SHP77 (cell line): ENCODE measurements around the gene KRTAP10-9.
"Not testable (repeated sequence)": the region's sequence is repeated elsewhere in the genome, so short reads cannot be mapped to it uniquely, and the experiment has no call there.

Experiments used
- DNase-seq, 2 experiments: peaks; one replicate each; lab custom pipeline; 2025; lab: John Stamatoyannopoulos, UW

KRTAP10-9 gene

GRCh38 chr21:44640761-44641160, 13.9 kb downstream of the KRTAP10-9 start:
- no peak for DNase-seq

GRCh38 chr21:44643741-44644310, 16.9 kb downstream of the KRTAP10-9 start:
- no peak for DNase-seq

GRCh38 chr21:44644878-44645277, 18.0 kb downstream of the KRTAP10-9 start:
- no peak for DNase-seq

GRCh38 chr21:44646366-44647221, 19.7 kb downstream of the KRTAP10-9 start, which contains the start of gene KRTAP10-11:
Gene KRTAP10-11 (plus strand): TSS chr21:44646414. CDS start chr21:44646459, 45 bp downstream.
- DNase-seq, result peak in 1 of 2 experiments; percentile 53

- peak in 1 of 2 experiments; percentile 53 for DNase-seq
Measured at GRCh38 chr21:44647222-44647552, 20.3 kb downstream of the KRTAP10-9 start.

- no peak for DNase-seq
Measured at GRCh38 chr21:44648557-44649311, 21.8 kb downstream of the KRTAP10-9 start.

GRCh38 chr21:44649521-44650100, 22.7 kb downstream of the KRTAP10-9 start:
- DNase-seq, result no peak

- DNase-seq, result no peak
Measured at GRCh38 chr21:44650265-44650972, 23.5 kb downstream of the KRTAP10-9 start.

- no peak for DNase-seq
Measured at GRCh38 chr21:44650973-44651675, 24.2 kb downstream of the KRTAP10-9 start.

GRCh38 chr21:44653123-44653522, 26.2 kb downstream of the KRTAP10-9 start:
- peak in 1 of 2 experiments; percentile 13 for DNase-seq

GRCh38 chr21:44653656-44654575, 27.0 kb downstream of the KRTAP10-9 start:
- peak in 1 of 2 experiments; percentile 33 for DNase-seq

GRCh38 chr21:44654576-44655175, 27.8 kb downstream of the KRTAP10-9 start, which contains the start of gene KRTAP12-4:
Gene KRTAP12-4 (minus strand): TSS chr21:44654659. CDS start chr21:44654614, 45 bp downstream.
- no peak for DNase-seq

GRCh38 chr21:44656868-44657267, 30.0 kb downstream of the KRTAP10-9 start:
- no peak for DNase-seq

- DNase-seq, result no peak
Measured at GRCh38 chr21:44657635-44658540, 31.0 kb downstream of the KRTAP10-9 start, which contains the start of gene KRTAP12-3. Gene KRTAP12-3 (plus strand): TSS chr21:44657932. CDS start chr21:44657980, 48 bp downstream.

GRCh38 chr21:44658541-44658910, 31.6 kb downstream of the KRTAP10-9 start:
- DNase-seq, result no peak

- DNase-seq, result no peak
Measured at GRCh38 chr21:44658913-44659595, 32.2 kb downstream of the KRTAP10-9 start.

GRCh38 chr21:44661567-44661966, 34.7 kb downstream of the KRTAP10-9 start:
- DNase-seq, result not testable (repeated sequence)

- no peak for DNase-seq
Measured at GRCh38 chr21:44664691-44665090, 37.8 kb downstream of the KRTAP10-9 start.
